Mesenteric fat pad (tissue), 1 donor: ENCODE data around the gene C5orf63. TPM values are rescaled to one million over a fixed set of nuclear protein-coding genes. Genes with fewer than 3 reads are reported as not detected.
"Not testable (repeated sequence)": the region's sequence is repeated elsewhere in the genome, so short reads cannot be mapped to it uniquely, and the experiment has no call there.

Source experiments
- DNase-seq: peaks from one replicate; pipeline ENCODE4 v3.0.0-alpha.2; 2020; ENCODE audit warnings: low spot score
- long read RNA-seq: library from polyadenylated mRNA; unstranded; transcript quantifications from one replicate; pipeline ENCODE4 v2.0.0, GENCODE V29; 2020
- total RNA-seq: library from RNA; stranded (reverse); fragmentation: NEBNext Ultra II Directional; extraction: Animal tissue kit (Norgen Biotek cat#: 25700); gene quantifications from one replicate; pipeline ENCODE4 v1.2.1, GENCODE V29; 2021
- donor health status: DM: yes; HTN: yes; CAD: no.

The C5orf63 gene
- 5.4 TPM for total RNA-seq
- long read RNA-seq, full-length matches to known transcripts: 7 of 12 reads
- long read RNA-seq, partial matches to known transcripts: 2 of 12 reads
- long read RNA-seq, other reads (novel, unspliced or antisense): 3 of 12 reads

- no peak for DNase-seq
Observed at GRCh38 chr5:127072861-127073846, at the start of gene C5orf63. Gene C5orf63 (minus strand): TSS chr5:127073502. CDS start chr5:127058995, 14,507 bp downstream.

GRCh38 chr5:127112347-127112864 is 39.1 kb upstream of the C5orf63 start:
- no peak for DNase-seq

- no peak for DNase-seq
Observed at GRCh38 chr5:127111112-127111511, 37.8 kb upstream of the C5orf63 start.

GRCh38 chr5:127108624-127109260 is 35.4 kb upstream of the C5orf63 start:
- DNase-seq: not testable (repeated sequence)

GRCh38 chr5:127101935-127102334 is 28.6 kb upstream of the C5orf63 start:
- DNase-seq: no peak

- DNase-seq: no peak
Observed at GRCh38 chr5:127101533-127101932, 28.2 kb upstream of the C5orf63 start.

GRCh38 chr5:127098241-127098640 is 24.9 kb upstream of the C5orf63 start:
- DNase-seq: no peak

- DNase-seq: no peak
Observed at GRCh38 chr5:127097278-127097677, 24.0 kb upstream of the C5orf63 start.

GRCh38 chr5:127096328-127096993 is 23.2 kb upstream of the C5orf63 start:
- DNase-seq: no peak

GRCh38 chr5:127094161-127094814 is 21.0 kb upstream of the C5orf63 start:
- DNase-seq: no peak

GRCh38 chr5:127092690-127093089 is 19.4 kb upstream of the C5orf63 start:
- DNase-seq: no peak

GRCh38 chr5:127089191-127089590 is 15.9 kb upstream of the C5orf63 start:
- no peak for DNase-seq

GRCh38 chr5:127088251-127088650 is 14.9 kb upstream of the C5orf63 start:
- no peak for DNase-seq

- DNase-seq: no peak
Observed at GRCh38 chr5:127086589-127086988, 13.3 kb upstream of the C5orf63 start.

- no peak for DNase-seq
Observed at GRCh38 chr5:127085796-127086195, 12.5 kb upstream of the C5orf63 start.

- DNase-seq: no peak
Observed at GRCh38 chr5:127085371-127085770, 12.1 kb upstream of the C5orf63 start.

GRCh38 chr5:127084656-127085055 is 11.4 kb upstream of the C5orf63 start:
- DNase-seq: no peak

GRCh38 chr5:127083711-127084110 is 10.4 kb upstream of the C5orf63 start:
- no peak for DNase-seq

- no peak for DNase-seq
Observed at GRCh38 chr5:127079994-127080491, 6.7 kb upstream of the C5orf63 start.

GRCh38 chr5:127077366-127077765 is 4.1 kb upstream of the C5orf63 start:
- DNase-seq: no peak
